ENCODE data around the gene REM2. TPM values are rescaled to one million over a fixed set of nuclear protein-coding genes. Genes with fewer than 3 reads are reported as not detected.

REM2 gene
- total RNA-seq, 1 experiment from 2014 or later: 1.5 TPM

DNA sequence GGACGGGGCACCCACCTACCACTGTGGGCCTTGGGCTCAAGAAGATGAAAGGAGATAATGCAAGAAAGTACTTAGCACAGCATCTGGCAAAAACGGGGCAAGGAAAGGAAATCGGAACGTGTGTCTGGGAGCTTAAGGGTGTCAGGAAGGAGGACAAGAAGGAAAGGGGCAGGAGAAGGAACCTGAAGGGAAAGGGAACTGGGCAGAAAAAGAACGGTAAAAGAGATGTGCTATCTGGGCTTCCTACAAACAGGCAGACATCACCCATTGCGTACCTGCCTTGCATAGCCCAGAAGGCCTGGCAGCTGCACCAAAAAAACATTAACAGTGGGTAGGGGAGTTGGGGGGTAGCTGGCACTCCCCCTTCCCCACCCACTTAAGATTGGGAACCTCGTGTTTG, 958 bp upstream of the REM2 start (continued):
- TF ChIP-seq, protein P1, sequence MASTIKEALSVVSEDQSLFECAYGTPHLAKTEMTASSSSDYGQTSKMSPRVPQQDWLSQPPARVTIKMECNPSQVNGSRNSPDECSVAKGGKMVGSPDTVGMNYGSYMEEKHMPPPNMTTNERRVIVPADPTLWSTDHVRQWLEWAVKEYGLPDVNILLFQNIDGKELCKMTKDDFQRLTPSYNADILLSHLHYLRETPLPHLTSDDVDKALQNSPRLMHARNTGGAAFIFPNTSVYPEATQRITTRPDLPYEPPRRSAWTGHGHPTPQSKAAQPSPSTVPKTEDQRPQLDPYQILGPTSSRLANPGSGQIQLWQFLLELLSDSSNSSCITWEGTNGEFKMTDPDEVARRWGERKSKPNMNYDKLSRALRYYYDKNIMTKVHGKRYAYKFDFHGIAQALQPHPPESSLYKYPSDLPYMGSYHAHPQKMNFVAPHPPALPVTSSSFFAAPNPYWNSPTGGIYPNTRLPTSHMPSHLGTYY (CRISPR knock-in tag; IDR thresholded peaks at IDR 0.05): no peak

DNA sequence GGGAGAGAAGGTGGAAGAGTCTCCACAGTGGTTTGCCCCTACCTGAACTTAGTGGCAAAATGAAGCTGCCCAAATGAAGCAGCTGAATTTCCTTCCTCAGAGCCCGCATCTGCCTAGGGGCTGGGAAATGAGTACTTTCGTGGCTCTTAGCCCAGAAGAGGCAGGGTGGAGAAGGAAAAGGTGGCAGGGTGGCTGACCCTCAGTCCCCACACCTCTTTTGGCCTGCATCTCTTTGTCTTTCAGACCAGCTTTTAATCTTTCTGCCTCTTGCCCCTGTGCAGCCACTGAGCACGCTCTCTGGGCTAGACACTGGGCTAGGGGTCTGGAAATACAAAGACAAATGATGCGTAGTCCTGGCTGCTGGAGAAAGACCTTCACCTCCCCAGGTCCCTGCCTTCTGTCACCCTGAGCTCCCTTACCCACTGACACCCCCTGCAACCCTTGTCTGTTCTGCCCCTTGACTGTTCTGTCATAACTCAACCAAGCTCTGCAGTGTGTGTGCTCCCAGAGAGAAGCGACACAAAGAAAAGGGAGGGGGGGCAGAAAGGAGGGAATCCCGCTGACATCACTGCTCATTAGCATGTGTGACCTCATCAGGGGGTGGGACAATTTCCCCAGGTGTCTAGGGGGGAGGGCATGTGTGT, 371 bp upstream of the REM2 start:
- H3K4me3 Mint-ChIP-seq: peak overlapping the region; percentile 75
- peaks cover 41% of the 10 kb centered on the region for H3K4me1 Mint-ChIP-seq

More for the DNA sequence above, 371 bp upstream of the REM2 start:
- Mint-ChIP-seq H3K9me3 (no peaks in the 10 kb centered on the region), H3K27ac (no peak overlapping the region), H3K27me3 (ENCODE audit: low read depth) (peaks cover 23% of the 10 kb centered on the region), H3K36me3 (no peaks in the 10 kb centered on the region)
- TF ChIP-seq TEAD4 (CRISPR knock-in tag; IDR thresholded peaks at IDR 0.05): no peak
- TF ChIP-seq GABPB1 (CRISPR knock-in tag; IDR thresholded peaks at IDR 0.05): no peak
- TF ChIP-seq ESRRA (CRISPR knock-in tag; IDR thresholded peaks at IDR 0.05; ENCODE audit: borderline replicate concordance): no peak
- no peak for TF ChIP-seq EMX1 (CRISPR knock-in tag; IDR thresholded peaks at IDR 0.05)
- TF ChIP-seq NR1H2 (CRISPR knock-in tag; IDR thresholded peaks at IDR 0.05): no peak
- TF ChIP-seq SP1 (CRISPR knock-in tag; conservative IDR thresholded peaks at IDR 0.05): no peak
- TF ChIP-seq CREM (CRISPR knock-in tag; IDR thresholded peaks at IDR 0.05): no peak
- TF ChIP-seq, protein P2, sequence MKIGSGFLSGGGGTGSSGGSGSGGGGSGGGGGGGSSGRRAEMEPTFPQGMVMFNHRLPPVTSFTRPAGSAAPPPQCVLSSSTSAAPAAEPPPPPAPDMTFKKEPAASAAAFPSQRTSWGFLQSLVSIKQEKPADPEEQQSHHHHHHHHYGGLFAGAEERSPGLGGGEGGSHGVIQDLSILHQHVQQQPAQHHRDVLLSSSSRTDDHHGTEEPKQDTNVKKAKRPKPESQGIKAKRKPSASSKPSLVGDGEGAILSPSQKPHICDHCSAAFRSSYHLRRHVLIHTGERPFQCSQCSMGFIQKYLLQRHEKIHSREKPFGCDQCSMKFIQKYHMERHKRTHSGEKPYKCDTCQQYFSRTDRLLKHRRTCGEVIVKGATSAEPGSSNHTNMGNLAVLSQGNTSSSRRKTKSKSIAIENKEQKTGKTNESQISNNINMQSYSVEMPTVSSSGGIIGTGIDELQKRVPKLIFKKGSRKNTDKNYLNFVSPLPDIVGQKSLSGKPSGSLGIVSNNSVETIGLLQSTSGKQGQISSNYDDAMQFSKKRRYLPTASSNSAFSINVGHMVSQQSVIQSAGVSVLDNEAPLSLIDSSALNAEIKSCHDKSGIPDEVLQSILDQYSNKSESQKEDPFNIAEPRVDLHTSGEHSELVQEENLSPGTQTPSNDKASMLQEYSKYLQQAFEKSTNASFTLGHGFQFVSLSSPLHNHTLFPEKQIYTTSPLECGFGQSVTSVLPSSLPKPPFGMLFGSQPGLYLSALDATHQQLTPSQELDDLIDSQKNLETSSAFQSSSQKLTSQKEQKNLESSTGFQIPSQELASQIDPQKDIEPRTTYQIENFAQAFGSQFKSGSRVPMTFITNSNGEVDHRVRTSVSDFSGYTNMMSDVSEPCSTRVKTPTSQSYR (CRISPR knock-in tag; IDR thresholded peaks at IDR 0.05): no peak
- no peak for TF ChIP-seq IRF2 (CRISPR knock-in tag; IDR thresholded peaks at IDR 0.05; ENCODE audit: borderline replicate concordance, low read depth)
- TF ChIP-seq, protein P3, sequence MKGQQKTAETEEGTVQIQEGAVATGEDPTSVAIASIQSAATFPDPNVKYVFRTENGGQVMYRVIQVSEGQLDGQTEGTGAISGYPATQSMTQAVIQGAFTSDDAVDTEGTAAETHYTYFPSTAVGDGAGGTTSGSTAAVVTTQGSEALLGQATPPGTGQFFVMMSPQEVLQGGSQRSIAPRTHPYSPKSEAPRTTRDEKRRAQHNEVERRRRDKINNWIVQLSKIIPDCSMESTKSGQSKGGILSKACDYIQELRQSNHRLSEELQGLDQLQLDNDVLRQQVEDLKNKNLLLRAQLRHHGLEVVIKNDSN (CRISPR knock-in tag; IDR thresholded peaks at IDR 0.05): no peak
- no peak for TF ChIP-seq NR2C2 (CRISPR knock-in tag; IDR thresholded peaks at IDR 0.05)
- TF ChIP-seq FOXK1 (CRISPR knock-in tag; IDR thresholded peaks at IDR 0.05): no peak
- TF ChIP-seq MYBL2 (CRISPR knock-in tag; IDR thresholded peaks at IDR 0.05): no peak
- TF ChIP-seq, protein P4, sequence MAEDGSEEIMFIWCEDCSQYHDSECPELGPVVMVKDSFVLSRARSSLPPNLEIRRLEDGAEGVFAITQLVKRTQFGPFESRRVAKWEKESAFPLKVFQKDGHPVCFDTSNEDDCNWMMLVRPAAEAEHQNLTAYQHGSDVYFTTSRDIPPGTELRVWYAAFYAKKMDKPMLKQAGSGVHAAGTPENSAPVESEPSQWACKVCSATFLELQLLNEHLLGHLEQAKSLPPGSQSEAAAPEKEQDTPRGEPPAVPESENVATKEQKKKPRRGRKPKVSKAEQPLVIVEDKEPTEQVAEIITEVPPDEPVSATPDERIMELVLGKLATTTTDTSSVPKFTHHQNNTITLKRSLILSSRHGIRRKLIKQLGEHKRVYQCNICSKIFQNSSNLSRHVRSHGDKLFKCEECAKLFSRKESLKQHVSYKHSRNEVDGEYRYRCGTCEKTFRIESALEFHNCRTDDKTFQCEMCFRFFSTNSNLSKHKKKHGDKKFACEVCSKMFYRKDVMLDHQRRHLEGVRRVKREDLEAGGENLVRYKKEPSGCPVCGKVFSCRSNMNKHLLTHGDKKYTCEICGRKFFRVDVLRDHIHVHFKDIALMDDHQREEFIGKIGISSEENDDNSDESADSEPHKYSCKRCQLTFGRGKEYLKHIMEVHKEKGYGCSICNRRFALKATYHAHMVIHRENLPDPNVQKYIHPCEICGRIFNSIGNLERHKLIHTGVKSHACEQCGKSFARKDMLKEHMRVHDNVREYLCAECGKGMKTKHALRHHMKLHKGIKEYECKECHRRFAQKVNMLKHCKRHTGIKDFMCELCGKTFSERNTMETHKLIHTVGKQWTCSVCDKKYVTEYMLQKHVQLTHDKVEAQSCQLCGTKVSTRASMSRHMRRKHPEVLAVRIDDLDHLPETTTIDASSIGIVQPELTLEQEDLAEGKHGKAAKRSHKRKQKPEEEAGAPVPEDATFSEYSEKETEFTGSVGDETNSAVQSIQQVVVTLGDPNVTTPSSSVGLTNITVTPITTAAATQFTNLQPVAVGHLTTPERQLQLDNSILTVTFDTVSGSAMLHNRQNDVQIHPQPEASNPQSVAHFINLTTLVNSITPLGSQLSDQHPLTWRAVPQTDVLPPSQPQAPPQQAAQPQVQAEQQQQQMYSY (CRISPR knock-in tag; IDR thresholded peaks at IDR 0.05): no peak
- TF ChIP-seq, protein P5, sequence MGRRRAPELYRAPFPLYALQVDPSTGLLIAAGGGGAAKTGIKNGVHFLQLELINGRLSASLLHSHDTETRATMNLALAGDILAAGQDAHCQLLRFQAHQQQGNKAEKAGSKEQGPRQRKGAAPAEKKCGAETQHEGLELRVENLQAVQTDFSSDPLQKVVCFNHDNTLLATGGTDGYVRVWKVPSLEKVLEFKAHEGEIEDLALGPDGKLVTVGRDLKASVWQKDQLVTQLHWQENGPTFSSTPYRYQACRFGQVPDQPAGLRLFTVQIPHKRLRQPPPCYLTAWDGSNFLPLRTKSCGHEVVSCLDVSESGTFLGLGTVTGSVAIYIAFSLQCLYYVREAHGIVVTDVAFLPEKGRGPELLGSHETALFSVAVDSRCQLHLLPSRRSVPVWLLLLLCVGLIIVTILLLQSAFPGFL (CRISPR knock-in tag; IDR thresholded peaks at IDR 0.05; ENCODE audit: borderline replicate concordance): no peak
- DNase-seq (ENCODE audit: low spot score) (peak; percentile 72), ATAC-seq (peak; percentile 13)
- ChIA-PET CTCF (interaction anchor here (0.5 to 5.1 kb wide), 19 partner anchors 10 to 323 kb away, joined by 3 to 57 read pairs (median 4); partner anchors contain the start of genes AJUBA, DAD1, LRP10 and RBM23), POLR2A (interaction anchor here (1.0 to 3.0 kb wide), 8 partner anchors 10 to 74 kb away, joined by 3 to 32 read pairs (median 6); partner anchors contain the start of genes HAUS4, LRP10, PRMT5 and RBM23)

Data from WTC11 (cell line).